ENCODE results near the gene NPPC.
"Not testable (repeated sequence)": the region's sequence is repeated elsewhere in the genome, so short reads cannot be mapped to it uniquely, and the experiment has no call there.

Gene NPPC, protein sequence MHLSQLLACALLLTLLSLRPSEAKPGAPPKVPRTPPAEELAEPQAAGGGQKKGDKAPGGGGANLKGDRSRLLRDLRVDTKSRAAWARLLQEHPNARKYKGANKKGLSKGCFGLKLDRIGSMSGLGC

DNA sequence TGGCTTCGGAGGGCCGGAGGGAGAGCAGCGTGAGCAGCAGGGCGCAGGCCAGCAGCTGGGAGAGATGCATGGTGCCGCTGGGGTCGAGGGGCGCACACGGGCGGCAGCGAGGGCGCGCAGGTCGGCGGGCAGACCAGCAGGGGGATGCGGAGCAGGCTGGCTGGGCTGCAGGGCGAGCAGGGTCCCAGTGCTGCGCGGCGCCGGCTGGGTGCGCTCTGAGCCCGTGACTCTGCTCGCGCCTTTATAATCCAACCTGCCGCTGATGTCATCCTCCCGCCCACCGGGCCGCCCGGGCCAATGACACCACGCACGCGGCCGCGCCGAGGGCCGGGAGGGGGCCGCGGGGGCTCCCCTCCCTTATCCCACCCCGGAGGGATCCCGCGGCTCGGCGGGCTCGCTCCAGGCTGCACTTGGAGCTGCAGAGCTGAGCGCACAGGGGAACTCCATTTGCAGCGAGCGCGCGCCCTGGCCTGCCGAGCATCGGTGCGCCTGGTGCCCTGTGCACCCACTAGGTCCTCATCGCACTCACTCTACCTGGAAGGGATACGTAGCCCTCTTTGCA is at the start of gene NPPC:
Gene NPPC, minus strand, starts transcription at position 217 of the 562 bp plus-strand sequence. Its CDS starts 147 bp downstream, at position 70.
- DNase-seq (ENCODE audit: low read depth), result peak; percentile 69

DNA sequence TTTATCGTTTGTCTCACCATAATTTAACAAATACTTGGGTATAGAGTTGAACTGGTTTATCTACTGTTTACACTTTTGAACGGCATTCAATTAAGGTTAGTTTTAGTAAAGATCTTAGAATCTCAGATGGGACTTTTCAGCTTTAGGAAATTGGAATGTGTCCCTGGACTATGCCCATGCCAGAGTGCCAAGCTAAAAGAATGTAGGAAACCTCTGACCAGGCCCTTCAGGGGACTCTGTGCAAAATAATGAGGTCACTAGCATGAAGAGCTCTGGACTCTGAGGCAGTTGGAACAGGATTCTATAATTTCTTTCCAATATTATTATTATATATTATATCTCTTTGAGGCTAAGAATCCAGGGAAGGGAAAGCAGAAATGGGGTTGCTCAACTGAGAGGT is 48.8 kb upstream of the NPPC start:
- no peak for DNase-seq (ENCODE audit: low read depth)

DNA sequence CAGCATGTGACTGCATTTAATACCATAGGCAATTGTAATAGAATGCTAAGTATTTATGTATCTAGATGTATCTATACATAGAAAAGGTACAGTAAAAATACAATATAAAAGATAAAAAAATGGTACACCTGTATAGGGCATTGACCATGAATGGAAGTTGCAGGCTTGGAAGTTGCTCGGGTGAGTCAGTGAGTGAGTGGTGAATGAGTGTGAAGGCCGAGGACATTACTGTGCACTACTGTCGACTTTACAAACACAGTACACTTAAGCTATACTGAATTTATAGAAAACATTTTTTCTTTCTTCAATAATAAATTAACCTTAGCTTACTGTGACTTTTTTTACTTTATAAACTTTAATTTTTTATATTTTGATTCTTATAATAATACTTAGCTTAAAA is 44.3 kb upstream of the NPPC start:
- DNase-seq (ENCODE audit: low read depth), result no peak

DNA sequence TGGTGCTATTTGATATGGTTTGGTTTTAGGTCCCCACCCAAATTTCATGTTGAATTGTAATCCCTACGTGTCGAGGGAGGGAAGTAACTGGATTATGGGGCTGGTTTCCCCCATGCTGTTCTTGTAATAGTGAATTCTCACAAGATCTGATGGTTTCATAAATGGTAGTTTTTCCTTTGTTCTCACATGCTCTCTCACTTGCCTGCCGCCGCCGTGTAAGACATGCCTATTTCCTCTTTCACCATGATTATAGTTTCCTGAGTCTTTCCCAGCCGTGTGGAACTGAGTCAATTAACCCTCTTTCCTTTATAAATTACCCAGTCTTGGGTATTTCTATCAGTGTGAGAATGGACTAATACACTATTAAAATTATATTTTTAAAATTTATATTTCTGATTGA is 42.6 kb upstream of the NPPC start:
- no peak for DNase-seq (ENCODE audit: low read depth)

DNA sequence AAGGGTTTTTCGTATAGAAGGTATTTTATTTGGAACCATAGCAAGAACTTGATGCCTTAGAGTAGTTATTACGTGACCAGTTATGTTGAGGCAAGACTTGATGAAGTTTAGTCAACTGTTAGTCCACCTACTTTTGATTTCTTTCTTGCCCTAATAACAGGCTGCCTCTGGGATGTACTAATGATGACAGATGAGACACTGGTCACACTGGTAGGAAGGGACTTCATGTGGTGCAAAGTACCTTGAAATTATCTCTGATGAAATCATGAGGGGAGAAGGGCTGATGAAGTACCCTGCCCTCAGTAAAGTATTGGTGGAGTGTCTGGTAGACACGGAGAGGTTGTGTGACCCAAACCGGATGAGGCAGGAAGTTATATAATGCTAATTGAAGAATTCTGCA is 40.7 kb upstream of the NPPC start:
- no peak for DNase-seq (ENCODE audit: low read depth)

DNA sequence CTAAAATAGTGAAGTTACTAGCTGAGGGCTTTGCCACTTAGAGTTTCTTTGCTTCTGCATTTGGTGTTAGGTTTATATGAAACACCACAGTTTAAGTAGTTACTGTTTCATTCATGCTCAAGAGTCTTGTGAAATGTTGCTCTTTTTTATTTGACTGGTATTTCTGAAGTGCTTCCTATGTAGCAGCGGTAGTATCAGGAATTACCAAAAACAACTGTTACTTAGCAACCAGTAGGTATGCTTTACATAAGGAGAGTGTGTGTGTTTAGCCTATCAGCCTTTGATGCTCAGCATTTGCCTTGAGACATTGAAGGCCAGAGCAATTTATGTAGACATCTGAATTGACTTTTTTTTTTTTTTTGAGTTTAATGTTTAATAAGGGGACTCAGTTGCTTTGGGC is 38.9 kb upstream of the NPPC start:
- no peak for DNase-seq (ENCODE audit: low read depth)

DNA sequence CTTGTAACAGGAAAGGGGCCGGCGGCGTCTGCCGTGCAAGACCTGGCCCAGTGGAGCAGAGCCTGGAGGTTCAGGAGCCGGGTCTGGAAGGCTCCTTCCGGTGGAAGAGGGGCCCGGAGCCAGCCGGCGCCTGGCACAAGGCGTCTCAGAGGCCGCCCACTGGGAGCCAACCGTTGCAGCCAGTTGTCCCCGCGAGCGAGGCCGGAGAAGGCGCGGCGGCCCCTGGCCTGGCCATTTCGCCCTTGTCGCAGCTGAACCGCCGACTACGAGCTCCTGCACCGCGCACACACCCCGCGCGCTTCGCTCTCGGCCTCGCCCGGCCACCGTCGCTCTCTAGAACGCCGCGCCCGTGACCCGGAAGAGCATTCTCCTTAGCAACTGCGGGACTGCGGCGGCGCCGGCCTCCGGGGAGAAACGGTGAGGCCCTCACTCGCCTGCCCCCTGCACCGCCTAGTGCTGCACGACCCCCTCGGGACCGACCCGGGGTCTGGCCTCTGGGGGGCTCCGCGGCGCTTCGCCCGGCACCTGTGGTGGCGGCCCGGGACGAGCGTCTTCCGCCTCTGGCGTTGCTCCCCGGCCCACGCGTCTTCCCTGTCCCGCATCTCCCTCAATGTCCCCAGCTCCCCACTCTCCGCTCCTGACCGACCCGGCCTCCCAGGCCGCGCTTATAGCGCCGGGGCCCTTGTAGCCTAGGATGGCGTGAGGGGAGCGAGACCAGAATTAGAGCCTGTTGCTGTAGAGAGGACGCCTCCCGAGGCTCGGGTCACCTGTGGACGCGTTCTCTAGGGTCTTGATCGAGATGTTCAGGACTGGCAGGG is 35.4 kb upstream of the NPPC start, which contains the start of gene DIS3L2:
Gene DIS3L2, plus strand, starts transcription at position 365 of the 818 bp plus-strand sequence. CDS start 53,215 bp downstream, outside the sequence.
- peak; percentile 62 for DNase-seq (ENCODE audit: low read depth)

DNA sequence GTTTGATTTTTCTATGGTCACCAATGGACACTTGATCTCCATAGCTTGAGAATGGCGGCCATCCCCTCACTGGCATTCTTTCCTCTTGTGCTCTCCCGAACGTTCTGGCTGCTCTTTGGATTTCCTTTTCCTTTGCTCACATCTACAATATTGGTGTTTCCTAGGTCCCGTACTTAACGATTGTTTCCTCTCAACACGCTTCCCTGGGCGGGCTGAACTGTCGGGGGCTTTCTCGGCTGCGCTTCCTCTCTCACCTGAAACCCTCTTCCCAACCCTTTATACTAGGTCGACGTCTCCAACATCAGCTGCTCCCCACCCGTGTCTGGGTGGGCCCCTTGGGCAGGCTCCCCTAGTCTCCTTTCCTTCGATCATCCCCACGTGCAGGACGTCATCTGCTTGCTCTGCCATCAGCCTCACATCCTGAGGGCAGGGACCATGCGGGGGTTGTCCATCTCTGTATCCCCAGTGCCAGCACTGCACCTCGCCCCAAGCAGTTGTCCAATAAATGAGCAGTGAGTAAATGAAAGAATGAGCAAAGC is 34.7 kb upstream of the NPPC start:
- DNase-seq (ENCODE audit: low read depth), result no peak

DNA sequence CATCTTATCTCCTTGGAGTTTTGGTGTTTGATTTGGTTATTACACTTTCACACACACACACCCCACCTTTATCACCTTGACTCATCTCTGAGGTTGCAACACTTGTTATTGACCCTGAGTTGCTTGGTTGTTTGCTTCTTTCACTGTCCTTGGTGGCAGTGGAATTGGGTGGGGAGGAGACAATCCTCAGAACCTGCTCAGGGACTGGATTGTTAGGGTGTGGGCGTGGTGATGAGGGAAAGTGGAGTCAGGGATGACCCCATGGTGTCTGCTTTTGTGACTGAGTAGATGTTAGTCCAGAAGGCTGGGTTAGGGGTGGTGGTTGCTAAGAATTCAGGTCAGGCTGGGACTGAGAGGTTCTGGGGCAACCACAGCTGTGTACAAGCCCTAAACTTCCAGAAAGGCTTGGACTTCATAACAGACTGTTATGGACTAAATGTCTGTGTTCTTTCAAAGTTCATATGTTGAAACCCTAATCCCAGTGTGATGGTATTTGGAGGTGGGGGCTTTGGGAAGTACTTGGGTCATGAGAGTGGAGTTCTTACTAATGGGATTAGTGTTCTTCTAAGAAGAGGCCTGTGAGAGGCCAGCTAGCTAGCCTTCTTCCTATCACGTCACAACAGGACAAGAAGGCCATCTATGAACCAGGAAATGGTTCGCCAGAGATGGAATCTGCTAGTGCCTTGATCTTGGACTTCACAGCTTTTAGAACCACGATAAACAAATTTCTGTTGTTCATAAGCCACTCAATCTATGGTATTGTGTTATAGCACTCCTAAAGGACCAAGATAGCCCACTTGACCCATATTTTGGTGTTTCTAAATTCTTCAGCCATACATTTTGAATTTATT is 31.9 kb upstream of the NPPC start:
- DNase-seq (ENCODE audit: low read depth), result no peak

DNA sequence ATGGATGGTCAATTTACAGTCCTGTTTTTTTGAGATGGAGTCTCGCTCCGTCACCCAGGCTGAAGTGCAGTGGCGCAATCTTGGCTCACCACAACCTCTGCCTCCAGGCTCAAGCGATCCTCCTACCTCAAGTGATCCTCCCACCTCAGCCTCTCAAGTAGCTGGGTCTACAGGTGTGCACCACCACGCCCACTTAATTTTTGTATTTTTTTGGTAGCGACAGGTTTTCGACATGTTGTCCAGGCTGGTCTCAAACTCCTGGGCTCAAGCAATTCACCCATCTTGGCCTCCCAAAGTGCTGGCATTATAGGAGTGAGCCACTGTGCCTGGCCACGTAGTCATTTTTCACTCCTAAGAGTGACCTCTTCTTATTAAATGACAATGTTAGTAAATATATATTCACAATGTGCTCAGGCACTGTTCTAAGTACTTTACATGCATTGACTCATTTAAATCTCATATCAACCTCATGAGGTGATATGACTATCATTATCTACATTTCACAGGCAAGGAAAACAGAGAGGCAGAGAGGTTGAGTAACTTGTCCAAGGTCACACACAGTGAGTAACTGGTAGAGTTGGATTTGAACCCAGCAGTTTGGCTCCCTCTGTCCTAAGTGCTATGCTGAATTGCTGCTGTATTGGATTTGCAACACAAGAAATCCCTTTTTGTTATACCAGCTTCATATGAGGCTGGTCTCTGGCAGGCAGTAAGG is 29.7 kb upstream of the NPPC start:
- DNase-seq (ENCODE audit: low read depth), result no peak

DNA sequence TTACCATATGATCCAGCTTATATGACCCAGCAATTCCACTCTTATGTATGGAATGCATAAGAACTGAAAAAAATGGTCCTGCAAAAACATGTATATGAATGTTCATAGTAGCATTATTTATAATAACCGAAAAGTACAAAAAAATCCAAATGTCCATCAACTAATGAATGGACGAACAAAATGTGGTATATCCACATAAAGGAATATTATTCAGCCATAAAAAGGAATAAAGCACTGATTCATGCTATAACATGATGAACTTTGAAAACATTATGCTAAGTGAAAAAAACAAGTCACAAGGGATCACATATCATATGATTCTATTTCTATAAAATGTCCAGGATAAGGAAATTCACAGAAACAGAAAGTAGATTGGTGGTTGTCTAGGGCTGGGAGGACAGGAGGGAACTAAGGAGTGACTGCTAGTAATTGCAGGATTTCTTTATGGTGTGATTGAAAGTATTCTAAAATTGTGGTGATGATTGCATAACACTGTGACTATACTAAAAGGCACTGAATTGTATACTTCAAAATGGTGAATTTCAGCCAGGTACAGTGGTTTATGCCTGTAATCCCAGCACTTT is 25.3 kb upstream of the NPPC start:
- no peak for DNase-seq (ENCODE audit: low read depth)

DNA sequence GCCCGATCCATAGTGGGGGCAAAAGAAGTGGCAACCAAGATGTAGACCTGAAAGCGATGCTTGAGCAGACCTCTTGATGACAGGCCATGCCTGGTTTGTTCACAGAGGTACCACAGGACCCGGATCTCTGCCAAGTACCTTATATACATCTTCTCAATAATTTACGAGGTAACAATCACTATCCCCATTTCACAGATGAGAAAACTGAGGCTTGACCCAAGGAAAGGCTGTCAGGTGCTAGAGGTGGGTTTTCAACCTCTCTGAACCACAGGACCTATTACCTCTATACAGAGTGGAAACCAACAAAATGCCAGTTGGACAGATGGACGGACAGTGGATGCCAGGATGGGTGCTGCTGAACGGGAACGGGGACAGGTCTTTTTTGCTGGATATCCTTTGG is 21.5 kb upstream of the NPPC start:
- no peak for DNase-seq (ENCODE audit: low read depth)

DNA sequence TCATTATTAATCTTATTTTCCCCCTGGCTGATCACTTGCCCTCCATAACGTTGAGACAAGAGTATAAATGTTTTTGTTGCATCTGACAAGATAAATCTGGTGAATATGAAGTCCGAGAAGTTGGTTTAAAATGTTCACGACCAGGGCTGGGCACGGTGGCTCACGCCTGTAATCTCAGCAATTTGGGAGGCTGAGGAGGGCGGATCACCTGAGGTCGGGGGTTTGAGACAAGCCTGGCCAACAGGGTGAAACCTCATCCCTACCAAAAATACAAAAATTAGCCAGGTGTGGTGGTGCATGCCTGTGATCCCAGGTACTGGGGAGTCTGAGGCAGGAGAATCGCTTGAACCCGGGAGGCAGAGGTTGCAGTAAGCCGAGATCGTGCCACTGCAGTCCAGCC is 20.9 kb upstream of the NPPC start:
- DNase-seq (ENCODE audit: low read depth), result not testable (repeated sequence)

DNA sequence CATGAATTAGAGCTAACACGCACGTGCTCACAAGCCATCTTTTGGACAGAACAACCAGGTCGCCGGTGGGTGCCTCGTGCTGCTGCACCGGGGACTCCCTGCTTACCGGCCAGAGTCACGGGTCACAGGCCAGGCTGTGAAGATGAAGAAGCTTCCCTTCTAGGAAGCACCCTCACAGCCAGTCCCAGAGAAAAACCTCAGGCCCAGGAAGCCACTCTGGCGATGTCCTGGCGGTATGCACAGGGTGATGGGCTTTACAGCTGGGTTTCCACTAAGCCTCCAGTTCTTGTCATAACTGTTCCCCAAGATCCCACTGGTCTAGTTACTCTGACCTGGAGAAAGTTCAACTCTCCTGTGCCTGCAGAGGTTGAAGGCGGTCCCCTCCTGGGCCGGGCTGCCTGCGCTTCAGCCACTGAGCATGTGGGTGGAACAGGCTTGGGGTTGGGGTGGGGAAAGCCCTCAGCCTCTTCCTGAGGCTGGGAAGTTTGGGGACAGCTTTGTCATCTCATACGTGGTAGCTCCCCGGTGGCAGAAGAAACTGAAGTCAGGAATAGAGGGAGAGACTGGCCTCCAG is 20.1 kb upstream of the NPPC start:
- no peak for DNase-seq (ENCODE audit: low read depth)

DNA sequence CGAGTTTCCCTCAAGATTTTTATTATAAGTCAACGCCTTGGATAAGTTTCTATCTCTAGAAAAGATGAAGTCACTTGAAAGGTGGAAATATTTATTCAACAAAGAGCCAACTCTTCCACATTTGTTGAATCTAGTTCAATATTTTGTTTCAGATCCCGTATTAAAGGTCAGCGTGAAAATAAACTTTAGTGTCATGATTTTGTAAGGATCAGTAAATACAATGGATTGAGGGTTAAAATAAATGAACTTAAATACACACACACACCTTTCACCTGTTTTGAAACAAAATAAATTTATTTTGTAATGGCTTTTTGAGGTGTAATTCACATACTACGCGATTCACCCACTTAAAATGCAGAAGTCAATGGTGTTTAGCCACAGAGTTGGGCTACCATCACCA is 16.0 kb upstream of the NPPC start:
- DNase-seq (ENCODE audit: low read depth), result no peak

DNA sequence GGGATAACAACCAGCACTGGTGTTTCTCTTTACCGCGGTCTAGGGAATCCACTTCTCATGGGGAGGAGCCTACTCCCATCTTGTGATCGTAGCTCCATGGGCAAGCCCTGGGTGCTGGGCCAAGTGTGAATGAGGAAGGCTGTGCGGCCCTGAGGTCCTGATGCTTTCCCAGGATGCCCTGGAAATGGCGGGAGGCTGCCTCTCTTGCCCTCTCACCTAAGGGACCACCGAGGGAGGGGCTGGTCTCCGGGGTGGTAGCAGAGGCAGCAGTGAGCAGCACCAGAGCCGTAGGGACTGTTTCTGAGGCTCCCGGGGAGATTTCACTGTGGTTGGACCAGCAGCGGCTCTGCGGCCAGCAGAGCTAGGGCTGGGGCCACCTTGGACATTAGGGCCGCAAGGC is 15.5 kb upstream of the NPPC start:
- no peak for DNase-seq (ENCODE audit: low read depth)

DNA sequence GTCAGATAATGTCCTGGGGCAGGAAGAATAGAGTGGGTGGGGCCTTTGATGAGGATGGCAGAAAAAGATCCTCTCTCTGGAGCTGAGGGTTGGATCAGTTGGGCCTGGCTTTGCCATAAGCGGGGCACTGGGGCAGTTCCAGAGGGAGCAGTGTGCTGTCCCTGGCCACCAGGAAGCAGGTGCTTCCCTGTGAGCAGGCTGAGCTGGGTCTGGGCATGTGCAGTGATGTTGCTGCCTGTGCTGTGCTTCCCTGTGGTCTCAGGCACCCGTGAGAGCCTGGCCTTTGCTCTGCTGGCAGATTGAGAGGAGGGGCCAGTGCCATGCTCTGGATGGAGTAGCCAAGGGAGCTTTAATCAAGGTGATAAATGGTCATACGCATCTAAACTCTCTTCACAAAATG is 14.6 kb upstream of the NPPC start:
- DNase-seq (ENCODE audit: low read depth), result no peak

DNA sequence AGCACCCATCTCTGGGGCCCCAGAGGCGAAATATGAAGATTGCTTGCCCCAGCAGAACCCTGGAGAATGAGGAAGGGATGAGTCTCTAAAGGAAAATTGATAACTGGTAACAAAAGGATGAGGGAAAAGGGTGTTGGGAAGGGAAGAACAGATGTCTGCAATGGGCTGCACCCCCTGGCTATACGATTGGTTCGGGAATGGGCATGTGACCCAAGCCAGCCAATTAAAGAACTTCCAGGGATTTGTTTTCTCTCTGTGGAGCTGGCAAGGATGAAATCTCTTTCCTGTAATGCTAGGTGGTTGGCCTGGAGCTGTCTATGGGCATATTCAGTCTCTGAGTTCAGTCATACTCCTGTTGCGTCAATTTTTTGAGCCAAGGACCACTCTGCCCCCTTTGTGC is 12.8 kb upstream of the NPPC start:
- no peak for DNase-seq (ENCODE audit: low read depth)

DNA sequence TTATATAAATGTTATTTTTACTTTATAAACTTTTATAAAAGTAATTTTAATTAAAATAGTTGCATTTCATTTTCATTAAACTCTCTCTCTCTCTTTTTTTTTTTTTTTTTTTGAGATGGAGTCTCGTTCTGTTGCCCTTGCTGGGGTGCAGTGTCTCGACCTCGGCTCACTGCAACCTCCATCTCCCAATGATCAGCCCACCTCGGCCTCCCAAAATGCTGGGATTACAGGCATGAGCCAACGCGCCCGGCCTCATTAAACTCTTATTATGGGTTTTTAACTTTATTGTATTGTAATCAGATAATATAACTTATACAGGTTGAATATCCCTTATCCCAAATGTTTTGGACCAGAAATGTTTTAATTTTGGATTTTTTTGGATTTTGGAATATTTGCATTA is 10.9 kb upstream of the NPPC start:
- DNase-seq (ENCODE audit: low read depth), result no peak

DNA sequence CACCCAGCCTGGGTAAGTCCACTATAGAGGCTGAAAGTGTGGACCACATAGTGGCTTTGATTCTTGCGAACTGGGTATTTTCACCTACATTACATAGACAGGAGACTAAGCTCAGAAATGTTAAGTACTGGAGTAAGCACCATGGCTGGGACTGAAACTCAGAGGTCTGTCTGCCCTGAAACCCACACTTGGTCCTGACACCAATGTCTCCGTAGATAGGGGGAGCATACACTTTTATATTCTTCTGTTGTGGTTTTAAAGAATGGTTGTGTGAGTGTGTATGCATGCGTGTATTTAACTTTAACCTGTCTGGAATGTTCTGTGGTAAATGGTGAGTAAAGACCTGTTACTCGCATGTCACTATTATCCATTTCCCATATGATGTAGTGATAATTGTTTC is 10.3 kb upstream of the NPPC start:
- DNase-seq (ENCODE audit: low read depth), result no peak

DNA sequence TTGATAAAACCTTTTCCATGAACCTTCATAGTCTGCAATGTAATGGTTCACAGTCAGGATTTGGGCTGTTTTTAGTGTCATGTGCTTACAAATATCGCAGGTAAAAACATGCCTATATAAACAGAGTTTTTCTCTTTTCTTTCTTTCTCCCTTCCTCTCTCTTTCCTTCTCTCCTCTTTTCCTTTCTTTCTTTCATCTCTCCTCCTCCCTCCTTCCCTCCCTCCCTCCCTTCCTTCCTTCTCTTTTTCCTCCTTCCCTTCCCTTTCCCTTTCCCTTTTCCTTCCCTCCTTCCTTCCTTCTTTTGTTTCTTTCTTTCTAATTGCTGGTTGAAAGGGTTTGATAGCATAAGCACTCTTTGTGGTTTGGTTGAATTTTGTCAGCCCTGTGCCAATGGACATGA is 9.6 kb upstream of the NPPC start:
- no peak for DNase-seq (ENCODE audit: low read depth)
